Activated CD4-positive, alpha-beta T cell treated with anti-CD3 and anti-CD28 coated beads, Interleukin-10, Interleukin-2, amounts not matched to agents 100 ng/mL and 50 ng/mL, durations not matched to agents 16 hours and 8 hours (primary cell): ENCODE measurements around the gene APLN.
A peak's percentile ranks its signal among the peaks of the same experiment; 100 is the strongest.

ENCODE experiments used
- DNase-seq: peaks from one replicate; pipeline ENCODE4 v3.0.0-alpha.2; 2020

APLN gene

DNA sequence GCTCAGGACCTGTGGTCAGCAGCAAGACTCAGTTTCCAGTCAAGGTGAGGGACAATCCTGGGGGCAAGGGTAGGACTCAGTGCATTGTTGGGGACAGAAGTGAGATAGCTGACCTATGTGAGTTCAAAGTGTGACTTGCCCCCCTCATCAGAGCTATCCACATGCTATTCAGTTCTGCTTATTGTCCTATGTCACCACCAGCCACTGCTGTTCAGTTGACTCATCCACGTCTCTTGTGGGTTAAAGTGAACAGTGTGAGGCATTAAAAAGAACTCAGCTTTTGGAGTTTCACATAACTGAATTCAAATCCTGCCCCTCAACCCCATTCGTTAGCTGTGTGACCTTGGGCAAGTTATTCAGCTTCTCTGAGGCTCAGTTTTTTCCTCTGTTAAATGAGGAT, 4.4 kb upstream of the APLN start:
- no peak for DNase-seq

DNA sequence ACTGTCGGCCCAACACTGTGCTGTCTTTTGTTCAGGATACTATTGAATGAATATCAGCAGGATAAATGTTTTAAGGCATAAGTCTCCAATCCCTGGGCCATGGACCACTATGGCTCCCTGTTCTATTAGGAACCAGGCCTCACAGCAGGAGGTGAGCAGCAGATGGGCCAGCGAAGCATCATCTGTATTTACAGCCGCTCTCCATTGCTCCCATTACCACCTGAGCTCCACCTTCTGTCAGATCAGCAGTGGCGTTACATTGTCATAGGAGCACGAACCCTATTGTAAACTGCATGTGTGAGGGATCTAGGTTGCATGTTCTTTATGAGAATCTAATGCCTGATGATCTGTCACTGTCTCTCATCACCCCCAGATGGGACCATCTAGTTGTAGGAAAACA, 3.7 kb upstream of the APLN start:
- DNase-seq = no peak

DNA sequence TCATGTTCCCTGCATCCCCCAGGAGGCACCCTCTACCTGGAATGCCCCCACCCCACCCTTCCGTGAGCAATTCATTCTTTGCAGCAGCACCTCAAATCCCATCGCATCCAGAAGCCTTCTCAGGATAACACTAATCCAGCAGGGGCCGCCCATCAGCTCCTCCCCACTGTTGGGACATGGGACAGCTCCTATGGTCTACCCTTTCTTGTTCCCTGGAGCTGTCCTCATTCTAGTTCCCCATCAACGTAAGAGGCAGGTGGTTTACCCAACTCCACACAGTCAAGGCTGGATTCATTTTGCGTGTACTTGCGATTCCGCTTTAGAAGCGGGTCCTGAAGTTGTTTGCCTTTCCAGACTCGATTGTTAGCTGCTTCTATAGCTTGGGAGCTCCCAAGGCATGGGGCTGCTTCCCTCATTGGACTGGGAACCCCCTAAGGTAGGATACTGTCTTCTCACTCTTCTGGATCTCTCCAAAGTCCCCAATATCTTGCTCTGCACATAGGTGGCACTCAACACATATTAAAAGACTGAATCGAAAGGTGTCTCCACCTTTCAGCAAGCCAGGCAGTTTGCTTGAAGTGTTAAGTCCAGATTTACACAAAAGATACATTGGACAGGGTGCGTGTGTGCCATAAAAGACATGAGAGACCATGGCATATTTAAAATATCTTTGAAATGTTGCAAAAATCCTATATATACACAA, 942 bp upstream of the APLN start:
- DNase-seq = peak; percentile 23

DNA sequence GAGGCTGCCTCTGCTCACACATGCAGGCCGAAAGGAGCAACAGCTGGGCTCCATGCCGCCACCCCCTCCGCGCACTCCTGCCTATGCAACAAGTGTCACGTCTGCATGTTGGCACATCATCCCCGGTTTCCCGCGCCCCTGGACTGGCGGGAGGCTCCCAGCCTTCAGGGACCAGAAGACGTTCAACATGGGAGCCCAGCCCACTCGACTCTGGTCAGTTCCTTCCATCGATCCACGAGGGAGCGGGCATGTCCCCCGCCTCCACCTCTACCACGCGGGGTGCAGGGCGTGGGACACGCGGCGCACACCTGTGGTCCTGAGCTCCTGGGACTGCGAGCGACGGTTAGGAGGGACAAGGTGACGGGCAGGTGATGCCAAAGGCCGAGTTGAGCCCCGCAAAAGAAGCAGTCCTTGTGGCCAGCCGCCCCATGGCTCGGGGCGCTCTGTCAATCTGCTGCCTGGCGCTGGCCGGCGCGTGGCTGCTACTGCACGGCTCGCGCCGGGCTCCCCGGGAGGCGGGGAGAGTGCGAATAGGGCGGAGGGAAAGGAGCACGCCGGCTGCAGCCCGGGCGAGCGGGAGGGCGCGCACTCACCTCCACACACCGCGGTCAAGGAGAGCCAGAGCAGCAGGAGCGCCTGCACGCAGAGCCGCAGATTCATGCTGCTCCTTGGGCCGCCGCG, 645 bp downstream of the APLN start:
- peak; percentile 22 for DNase-seq

DNA sequence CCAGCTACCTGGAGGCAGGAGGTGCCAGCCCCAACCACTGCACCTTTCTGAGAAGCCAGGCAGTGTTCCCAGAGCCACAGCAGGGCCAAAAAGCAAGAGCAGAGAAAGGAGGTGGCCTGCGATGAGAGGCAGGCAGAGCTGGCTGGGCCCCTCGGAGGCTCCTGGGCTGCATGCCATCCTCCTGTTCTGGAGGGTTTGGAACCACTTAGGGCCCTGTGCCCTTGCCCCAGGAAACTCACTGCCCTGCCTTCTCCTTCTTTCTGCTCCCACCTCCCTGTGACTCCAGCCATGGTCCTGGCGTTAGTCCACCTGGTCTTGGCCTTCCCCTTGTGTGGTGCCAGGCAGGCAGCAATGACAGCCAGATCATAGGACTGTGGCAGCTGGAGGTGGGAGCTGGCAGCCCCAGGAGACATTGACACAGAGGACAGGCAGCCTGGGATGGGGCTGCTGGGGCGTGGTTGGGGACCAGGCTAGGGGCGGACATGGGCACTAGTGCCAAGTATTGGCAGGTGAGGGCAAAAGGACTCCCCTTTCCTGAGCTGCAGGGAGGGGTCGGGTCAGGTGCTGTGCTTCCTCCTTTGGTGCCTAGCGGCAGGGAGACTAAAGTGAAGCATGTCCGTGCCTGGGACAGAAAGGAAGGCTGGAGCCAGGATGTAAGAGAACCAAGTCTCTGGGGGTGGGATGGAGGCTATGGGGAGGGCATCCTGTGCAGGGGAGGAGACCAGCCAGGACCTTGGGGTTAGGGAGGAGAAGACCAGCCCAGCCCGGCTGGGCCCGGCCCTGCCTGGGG, 1.4 kb downstream of the APLN start:
- no peak for DNase-seq

DNA sequence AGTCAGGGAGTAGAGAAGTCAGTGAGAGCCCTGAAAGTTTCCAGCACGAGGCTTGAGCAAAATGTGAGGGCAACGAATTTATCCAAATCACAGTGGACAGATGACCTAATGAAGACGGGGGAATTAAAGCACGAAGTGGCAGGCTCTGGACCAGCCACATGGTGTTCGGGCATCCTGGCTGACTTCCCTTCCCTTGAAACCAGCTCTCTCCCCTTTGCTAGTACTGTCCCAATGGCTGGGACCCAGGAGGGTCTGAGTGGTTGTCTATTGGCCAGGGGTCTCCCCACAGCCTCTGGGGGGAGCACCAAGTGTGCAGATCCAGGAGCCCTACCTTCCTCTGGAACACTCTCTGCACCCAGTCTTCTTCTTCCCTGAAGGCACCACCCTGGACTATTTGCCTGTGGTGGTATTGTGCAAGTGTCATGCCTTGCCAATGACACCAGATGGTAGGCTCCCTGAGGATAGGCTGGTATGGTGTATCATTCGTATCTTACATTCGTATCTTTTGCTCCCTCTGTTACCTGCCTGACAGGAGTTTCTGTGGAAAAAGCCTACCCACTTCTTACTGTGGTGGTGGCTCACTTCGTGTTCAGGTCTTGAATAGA, 2.1 kb downstream of the APLN start:
- DNase-seq = no peak

DNA sequence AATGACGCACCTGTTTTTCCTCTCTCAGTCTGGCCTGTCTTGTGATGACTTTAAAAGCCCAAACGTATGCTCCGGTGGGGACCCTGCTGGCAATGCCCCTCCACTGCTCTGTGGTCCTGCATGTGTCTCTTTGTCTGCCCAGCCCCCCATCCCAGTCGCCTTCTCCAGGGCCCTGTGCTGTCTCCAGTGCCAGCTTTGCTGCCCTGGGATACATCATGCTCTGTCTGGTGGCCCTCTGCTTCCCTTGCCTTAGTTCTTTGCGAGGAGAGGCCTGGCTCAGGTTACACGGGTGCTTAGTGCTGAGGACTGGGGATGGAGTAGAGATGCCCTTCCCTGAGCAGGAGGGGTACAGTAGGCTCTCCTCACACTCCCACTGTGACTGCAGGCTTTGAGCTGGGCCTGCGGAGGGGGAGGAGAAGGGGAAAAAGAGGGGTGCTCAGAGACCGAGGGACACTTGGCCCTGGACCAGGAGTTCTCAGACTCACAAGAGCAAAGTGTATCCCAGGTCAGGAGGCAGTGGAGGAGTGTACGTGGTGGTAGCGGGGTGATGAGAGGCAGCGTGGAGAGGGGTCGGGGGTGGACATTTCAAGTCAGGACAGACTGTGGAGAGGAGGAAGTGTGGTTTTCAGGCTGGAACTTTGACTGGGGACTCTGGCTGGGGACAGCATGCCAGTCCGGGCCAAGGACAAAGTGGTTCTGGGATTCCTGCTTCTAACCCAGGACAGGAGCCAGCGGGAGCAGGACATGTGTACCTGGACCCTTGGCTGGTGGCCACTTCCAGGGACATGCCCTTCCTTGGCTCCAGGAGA, 2.8 kb downstream of the APLN start:
- no peak for DNase-seq

DNA sequence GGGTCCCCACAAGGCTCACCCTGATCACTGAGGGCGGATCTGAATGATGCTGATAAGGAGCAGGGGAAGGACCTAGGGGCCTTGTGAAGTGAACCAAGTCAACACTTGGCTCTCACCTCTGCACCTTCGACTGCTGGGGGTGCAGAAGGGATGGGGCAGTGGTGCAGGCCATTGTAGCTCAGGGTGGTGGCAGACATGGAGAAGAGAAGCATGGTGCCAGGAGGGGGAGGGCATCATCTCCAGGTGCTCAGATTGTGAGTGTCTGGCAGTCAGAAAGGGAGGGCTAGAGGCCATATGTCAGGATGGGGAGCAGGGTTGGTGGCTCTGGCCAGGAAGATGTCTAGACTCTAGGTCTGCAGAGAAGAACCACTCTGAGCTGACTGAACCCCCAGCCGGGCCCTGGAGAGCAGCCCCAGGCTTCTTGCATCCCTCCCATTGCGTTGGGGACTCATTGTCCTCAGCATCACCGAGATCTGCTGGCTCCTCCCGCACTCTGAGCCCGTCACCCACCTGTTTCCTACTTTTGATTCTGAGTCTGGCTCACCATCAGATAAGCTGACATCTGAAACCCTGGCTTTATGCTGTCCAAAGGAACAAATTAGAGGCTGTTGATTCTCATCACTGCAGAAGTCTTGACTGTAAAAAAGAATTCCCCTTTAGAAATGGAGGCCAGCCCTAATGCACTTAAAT, 3.8 kb downstream of the APLN start:
- DNase-seq = no peak

DNA sequence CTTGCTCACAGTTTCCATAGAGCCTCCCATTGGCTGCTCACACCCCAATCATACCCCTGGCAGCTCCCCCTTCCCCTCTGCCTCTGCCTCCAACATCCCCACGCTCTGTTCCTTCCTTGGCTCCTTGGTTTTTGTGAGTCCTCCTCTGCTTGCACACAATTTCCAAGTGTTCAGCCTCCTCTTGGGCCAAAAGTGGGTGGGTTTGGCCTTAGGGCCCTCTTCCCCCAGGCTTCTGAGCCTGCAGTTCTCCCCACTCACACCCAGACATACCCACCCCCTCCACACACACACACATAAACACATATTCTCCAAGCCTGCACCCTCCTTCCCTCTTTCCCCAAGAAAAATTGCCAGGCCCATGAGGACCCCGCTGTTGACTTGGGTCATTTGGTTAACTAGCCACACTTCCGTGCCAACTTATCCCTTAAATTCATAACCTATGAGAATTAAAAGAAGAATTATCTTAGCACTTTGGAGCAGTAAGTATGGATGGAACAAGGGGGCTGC, 4.5 kb downstream of the APLN start:
- DNase-seq = no peak

DNA sequence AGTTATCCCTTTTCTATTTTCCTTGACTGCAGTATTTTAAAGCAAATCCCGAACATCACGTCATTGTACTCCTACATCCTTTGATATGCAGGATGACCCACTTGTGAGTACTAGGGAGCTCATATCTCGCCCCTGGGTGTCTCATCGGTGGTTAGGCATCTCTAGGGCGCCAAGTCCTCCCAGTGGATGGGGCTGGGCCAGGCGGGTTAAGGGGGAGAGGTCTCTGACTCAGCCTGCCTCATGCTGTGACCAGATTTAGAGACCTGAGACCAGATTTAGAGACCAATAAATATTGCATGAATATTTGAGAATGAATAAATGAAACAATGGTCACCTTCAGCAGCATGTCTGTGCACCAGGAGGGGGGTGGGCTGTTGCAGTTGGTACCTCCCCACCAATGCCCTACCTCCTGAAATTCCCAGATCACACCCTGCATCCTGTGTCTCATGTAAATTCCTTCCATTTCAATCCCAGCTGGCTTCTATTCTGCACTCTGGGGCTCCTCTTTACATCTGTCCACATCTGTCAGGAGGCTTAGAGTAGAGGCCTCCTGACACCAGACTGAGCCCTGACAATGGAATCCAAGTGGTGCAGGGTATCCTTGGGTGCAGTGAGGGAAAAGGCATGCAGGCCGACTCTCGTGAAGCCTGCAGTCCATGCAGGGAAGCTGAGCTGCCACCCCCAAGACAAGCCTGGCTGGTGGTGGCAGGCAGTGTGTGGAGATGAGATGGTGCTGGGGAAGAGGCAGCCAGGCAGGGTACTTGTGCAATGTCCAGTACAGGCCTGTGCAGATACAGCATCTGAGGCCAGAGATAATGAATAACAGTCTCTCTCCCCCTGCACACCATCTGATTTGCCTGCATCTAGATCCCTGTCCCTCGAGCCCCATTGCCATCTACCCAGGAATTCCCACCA, 5.2 kb downstream of the APLN start:
- no peak for DNase-seq

DNA sequence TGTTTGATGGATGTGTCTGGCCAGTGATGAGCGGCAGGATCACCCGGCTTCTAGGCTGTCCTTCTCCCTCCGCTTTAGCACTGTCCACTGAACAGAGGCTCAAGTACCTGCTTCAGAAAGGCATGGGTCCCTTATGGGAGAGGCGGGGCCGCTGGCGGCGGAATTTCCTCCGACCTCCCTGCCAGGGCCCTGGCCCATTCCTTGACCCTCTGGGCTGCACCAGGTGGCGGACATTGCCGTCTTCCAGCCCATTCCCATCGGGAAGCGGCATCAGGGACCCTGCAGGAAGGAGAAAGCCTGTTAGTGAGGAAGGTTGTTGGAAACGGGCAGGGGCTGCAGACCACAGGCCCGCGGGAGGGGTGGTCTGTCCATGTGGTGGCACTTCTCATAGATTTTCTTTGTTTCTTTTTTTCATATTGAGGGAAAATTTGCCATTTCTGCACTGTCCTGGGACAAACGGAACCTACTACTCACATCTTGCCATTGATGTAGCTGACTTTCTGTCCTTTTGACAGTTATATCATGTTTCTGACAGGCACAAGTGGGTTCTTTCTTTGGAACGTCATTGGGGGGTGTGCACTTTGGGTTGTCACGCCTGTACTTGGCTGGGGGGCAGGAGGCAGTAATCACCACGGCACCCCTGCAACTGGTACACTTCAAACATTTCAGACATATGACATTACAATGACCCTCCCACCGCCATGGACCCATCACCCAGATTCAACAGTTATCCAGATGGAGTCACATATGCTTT, 6.1 kb downstream of the APLN start:
- DNase-seq = no peak

DNA sequence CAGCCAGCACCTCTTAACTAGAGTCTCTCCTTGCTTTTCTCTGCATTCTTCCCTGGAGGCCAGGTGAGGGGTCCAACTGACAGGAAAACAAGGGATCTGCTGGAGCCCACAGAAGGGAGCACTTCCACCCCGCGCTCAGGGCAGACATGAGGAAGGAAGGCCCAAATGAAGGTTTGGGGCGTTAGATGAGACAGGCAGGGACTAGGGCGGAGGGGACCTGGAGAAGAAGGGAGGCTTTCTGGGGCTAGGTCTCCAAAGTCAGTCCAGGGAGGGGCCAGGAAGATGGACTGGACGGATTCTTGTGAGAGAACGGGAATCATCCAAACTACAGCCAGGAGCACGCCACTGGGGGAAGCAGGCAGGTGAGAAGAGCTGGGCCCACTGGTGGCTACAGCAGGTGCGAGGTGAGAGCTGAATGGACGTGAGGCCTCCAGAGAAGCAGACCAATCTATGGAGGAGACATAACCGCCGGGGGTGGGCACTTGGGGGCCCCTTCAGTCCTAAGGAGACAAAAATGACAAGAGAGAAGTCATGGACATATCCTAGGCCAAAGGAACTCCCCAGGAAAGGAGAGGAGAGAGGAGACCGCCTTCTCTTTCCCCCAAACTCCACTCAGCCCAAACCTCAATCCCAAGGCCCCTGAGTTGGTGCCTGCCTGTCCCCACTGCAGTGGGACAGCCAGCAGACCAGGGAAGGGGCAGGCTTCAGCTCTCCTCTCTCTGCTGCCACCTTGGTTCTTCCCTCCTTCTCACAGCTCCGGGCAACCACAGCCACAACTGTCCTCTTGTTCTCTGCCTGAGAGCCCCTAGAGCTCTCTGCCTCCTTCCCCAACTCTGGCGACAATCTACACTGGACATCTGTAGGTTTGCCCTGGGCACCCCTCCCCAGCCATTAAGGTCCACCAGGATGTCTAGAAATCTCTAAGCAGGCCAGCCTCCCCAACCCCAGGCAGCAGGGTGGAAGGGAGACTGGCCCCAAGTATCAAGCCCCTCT, 7.0 kb downstream of the APLN start:
- DNase-seq = no peak

DNA sequence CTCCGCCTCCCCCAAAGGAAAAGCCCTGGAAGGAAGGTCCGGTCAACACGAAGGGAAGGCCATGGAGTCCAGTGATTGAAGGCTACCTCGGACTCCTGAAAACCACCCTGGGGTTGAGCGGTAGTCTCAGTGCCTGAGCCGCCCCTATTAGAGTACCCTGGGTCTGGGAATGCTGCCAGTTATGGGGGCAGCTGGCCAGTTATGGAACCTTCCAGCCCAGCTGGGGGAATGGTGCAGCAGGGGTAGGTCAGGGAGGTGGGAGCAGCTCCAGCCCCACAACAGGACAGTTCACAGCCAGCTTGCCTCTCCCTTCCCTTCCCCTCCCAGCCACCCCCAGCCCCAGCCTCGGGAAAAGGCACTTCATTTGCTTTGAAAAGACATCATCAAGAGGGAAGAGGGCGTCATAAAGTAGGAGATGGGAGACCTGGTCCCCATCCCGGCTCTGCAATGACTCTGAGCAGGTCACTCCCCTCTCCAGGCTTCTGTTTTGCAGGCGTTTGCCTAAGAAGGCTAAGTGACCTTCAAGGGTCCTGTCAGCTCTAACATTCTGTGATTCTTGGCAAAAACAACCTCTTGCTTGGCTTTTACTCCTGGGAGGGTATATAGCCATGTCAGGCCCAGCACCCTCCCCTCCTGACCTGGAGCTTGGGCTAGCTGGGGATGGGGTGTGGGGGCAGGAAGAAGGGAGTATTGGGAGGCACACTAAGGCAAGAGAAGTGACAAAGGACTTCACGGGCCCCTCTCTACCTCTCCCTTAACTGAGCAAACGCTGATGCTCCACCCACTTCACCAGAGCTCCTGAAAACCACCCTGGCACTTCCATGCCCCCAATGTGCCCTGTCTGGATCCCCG, 8.0 kb downstream of the APLN start:
- DNase-seq = no peak

DNA sequence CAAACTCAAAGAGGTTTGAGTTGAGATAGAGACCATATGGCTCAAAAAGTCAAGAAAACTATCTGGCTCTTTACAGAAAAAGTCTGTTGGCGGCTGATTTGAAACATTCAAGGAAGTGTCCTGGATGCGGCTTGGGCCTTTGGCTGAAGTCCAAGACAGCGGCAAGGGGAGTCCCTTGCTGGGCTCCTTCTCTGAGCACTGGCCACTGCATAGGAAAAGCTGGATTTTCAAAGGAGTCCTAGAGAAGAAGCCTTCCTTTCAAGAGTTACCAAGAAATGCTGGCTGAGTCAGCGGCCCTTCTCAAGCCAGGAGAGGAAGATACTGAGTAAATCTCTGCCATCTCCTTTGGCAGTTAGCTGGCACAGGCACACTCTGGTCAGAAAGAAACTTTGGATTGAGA, 12.1 kb downstream of the APLN start:
- DNase-seq = no peak

DNA sequence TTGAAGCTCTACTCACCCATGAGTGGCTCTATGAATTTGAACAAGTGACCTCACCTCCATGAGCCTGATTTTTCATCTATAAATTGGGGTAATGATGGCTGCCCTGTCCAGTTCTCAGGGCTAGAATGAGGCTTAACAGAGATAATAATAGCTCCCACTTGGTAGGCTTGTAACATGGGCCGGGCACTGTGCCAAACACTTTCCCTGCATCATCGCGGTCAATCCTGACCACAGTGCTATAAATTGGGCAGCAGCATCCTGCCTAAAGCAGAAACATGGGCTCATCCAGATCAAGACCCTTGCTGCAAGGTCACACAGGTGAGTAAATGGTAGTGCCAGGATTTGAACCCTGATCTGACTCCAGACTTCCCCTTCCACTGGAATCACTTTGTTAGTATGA, 12.8 kb downstream of the APLN start:
- DNase-seq = no peak

DNA sequence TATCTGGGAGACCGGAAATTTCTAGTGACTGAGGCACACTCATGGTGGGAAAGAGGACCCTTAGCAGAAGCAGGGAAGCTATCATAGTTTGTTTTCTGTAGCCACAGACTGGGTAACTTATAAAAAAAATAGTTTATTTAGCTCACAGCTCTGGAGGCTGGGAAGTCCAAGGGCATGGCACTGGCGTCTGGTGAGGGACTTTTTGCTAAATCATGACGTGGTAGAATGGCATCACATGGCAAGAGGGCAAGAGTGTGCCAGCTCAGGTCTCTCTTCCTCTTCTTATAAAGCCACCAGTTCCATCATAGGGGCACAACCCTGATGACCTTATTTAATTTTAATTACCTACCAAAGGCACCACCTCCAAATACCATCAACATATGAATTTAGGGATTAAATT, 13.3 kb downstream of the APLN start:
- DNase-seq = no peak

DNA sequence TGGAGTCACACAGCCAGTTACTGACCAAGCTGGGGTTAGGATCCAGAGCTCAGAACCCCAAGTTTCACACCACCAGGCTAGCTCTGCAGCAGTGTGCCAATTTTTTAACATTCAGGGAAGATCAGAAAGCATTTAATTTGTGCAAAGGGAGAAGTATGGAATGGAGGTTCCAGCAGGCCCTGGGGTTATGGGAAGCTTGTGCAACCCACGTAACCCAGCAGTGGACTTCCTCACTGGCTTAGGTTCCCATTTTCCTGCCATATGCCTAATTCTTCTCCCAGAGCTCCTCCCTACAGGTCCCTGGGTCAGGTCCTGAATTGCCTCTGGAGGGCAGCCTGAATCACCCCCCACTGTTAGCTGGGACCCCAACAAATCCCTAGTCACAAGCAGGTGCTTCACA, 14.0 kb downstream of the APLN start:
- no peak for DNase-seq

DNA sequence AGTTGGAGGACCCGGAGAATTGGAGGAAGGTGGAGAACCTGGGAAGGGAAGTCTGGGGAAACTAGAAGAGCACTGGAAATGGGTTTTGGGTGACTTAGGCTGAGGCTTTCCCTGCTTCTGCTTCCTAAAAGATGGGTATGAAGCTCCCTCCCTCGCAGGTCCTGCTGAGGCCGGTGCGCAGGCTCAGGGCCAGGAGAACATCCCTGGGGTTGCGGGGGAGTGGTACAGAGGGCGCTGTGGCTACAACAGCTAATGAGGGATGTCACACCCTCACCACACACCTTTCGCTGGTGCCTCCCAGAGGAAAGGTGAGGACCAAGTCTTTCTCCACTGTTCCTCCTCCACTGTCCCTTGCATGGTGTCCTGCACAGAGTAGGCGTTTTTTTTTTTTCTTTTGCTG, 15.8 kb downstream of the APLN start:
- no peak for DNase-seq
